ENCODE data around the gene HES1. TPM values are rescaled to one million over a fixed set of nuclear protein-coding genes. Genes with fewer than 3 reads are reported as not detected.
A peak's percentile ranks its signal among the peaks of the same experiment; 100 is the strongest.

HES1 gene
- total and polyA plus RNA-seq, 9 of the 15 experiments (the other 6 are each of a cell fraction or from before 2014, with no cell fraction given): 3.4 to 37.0 (median 19.3) TPM

DNA sequence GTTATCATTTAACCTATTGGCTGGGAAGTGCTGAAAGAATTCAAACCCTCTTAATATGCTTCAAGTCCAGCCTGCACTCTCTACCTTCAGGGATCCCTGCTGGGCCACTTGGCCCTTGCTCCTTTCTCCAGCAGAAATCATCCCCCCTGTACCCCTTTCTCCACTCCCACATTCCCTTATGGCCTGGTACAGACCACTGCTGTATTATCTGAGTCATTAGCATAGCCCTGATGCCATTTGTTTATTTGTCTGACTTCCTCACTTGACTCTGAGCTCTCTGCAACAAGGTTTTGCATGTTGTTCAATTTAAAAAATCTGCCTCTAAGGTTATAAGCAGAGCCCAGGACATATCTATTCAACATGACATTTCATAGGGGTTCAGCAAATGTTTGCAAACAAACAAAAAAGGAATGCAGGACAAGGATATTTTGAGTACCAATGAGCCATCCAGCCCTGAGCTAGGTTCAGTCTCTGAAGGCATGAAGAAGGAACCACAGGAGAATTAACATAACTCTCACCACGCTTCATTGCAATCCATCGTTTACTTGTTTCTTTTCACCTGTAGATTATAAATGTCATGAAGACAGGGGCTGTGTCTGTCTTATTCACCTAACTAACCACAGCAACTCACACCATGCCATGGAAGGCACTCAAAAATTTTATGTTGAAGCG lies 26.6 kb upstream of the HES1 start:
- ChIA-PET CTCF (ENCODE audit: low intra/inter-chr PET ratio) (no interaction called here), POLR2A (interaction anchor here (0.6 to 1.6 kb wide), 5 partner anchors 10 to 256 kb away, joined by 3 to 6 read pairs (median 4); no protein-coding TSS in a partner anchor)
- no peaks in the 10 kb centered on the region for H3K9me3 ChIP-seq (replicated peaks; ENCODE audit: control insufficient read depth, insufficient read depth, low read depth, low read length)
- BruUV-seq (replicated peaks): no TSS peak
- no peak overlapping the region for H3K9ac ChIP-seq (ENCODE audit: insufficient read depth in 1 of 2, low read depth in 2 of 2, low read length in 2 of 2)
- H3K79me2 ChIP-seq (ENCODE audit: control insufficient read depth, insufficient read depth, low read length): no peaks in the 10 kb centered on the region
- in situ Hi-C loops (cut with MboI) (no loop called here), intact Hi-C loops (cut with micrococcal nuclease) (no loop called here)
- ATAC-seq (no peak), FAIRE-seq (no peak), DNase-seq (ENCODE audit: extremely low read depth in 1 of 4, low spot score in 3 of 4) (no peak)
- H3K36me3 ChIP-seq (ENCODE audit: control insufficient read depth, insufficient read depth, low read length): no peaks in the 10 kb centered on the region
- 38% methylated on average over 3 of the region's 3 CpGs for WGBS (ENCODE audit: insufficient coverage, low coverage, missing lambda C conversion rate)
- no peak overlapping the region for H3K4me3 ChIP-seq
- H2AFZ ChIP-seq (ENCODE audit: low read depth, low read length): no peak overlapping the region
- no peaks in the 10 kb centered on the region for H4K20me1 ChIP-seq (replicated peaks; ENCODE audit: control insufficient read depth, insufficient read depth, low read length)
- H3K9me1 ChIP-seq (ENCODE audit: control insufficient read depth, insufficient read depth, low read length): no peaks in the 10 kb centered on the region
- H3K4me1 ChIP-seq (replicated peaks in 1 of 2; ENCODE audit: control insufficient read depth in 2 of 2, insufficient read depth in 2 of 2, low read length in 2 of 2): no peaks in the 10 kb centered on the region
- H3K27ac ChIP-seq (ENCODE audit: extremely low read depth, low read depth, low read length): no peak overlapping the region
- H3K4me2 ChIP-seq (ENCODE audit: insufficient read depth, low read length): no peak overlapping the region
- no peaks in the 10 kb centered on the region for H3K27me3 ChIP-seq (ENCODE audit: control insufficient read depth in 2 of 2, insufficient read depth in 2 of 2, low read length in 2 of 2)
- TF ChIP-seq SPI1 (IDR thresholded peaks at IDR 0.05; ENCODE audit: borderline replicate concordance, low read depth, low read length) (0 out of 2 replicates have a peak, but pooled peaks have one; percentile 10), NR2C1 (IDR thresholded peaks at IDR 0.05) (no peak), NR2C1 (tag; IDR thresholded peaks at IDR 0.05) (no peak)

GRCh38 chr3:194110483-194110882 lies 25.5 kb upstream of the HES1 start:
- in situ Hi-C loops (cut with MboI): no loop called here
- Histone ChIP-seq H3K4me1 (replicated peaks in 1 of 2; ENCODE audit: control insufficient read depth in 2 of 2, insufficient read depth in 2 of 2, low read length in 2 of 2) (no peaks in the 10 kb centered on the region), H3K27ac (ENCODE audit: extremely low read depth, low read depth, low read length) (no peak overlapping the region), H3K4me2 (ENCODE audit: insufficient read depth, low read length) (no peak overlapping the region), H3K9me1 (ENCODE audit: control insufficient read depth, insufficient read depth, low read length) (no peaks in the 10 kb centered on the region), H3K9me3 (replicated peaks; ENCODE audit: control insufficient read depth, insufficient read depth, low read depth, low read length) (no peaks in the 10 kb centered on the region), H3K4me3 (no peak overlapping the region), H3K9ac (ENCODE audit: insufficient read depth in 1 of 2, low read depth in 2 of 2, low read length in 2 of 2) (no peak overlapping the region), H3K36me3 (ENCODE audit: control insufficient read depth, insufficient read depth, low read length) (no peaks in the 10 kb centered on the region), H4K20me1 (replicated peaks; ENCODE audit: control insufficient read depth, insufficient read depth, low read length) (no peaks in the 10 kb centered on the region), H3K27me3 (ENCODE audit: control insufficient read depth in 2 of 2, insufficient read depth in 2 of 2, low read length in 2 of 2) (no peaks in the 10 kb centered on the region; a peak in 1 of 5 replicates), H3K79me2 (ENCODE audit: control insufficient read depth, insufficient read depth, low read length) (no peaks in the 10 kb centered on the region), H2AFZ (ENCODE audit: low read depth, low read length) (no peak overlapping the region)
- POLR2A ChIA-PET: interaction anchor here (0.7 to 1.4 kb wide), 4 partner anchors 9 to 137 kb away, joined by 3 to 6 read pairs (median 4); no protein-coding TSS in a partner anchor
- CTCF ChIA-PET (ENCODE audit: low intra/inter-chr PET ratio): no interaction called here
- TF ChIP-seq SRSF1 (IDR thresholded peaks at IDR 0.05; ENCODE audit: low read depth, low read length): no peak
- peak; percentile 20 for TF ChIP-seq PCBP2 (IDR thresholded peaks at IDR 0.05; ENCODE audit: low read depth, low read length, poor library complexity, severe bottlenecking)
- no TSS peak for BruUV-seq (replicated peaks)
- FAIRE-seq (no peak), DNase-seq (ENCODE audit: extremely low read depth in 1 of 4, low spot score in 3 of 4) (no peak), ATAC-seq (no peak)
- WGBS (ENCODE audit: insufficient coverage, low coverage, missing lambda C conversion rate): 60% methylated on average over 8 of the region's 9 CpGs
- intact Hi-C loops (cut with micrococcal nuclease): no loop called here
